HG02943 (cell line): Measurements from ENCODE around the gene LONP2.
"Not testable (repeated sequence)": the region's sequence is repeated elsewhere in the genome, so short reads cannot be mapped to it uniquely, and the experiment has no call there.

Source experiments
- ATAC-seq: cut with Tn5 transposase; IDR thresholded peaks from one replicate; pipeline ENCODE4 v1.9.1; 2021; ENCODE audit warnings: mild to moderate bottlenecking, low read depth, moderate library complexity; ENCODE audit not compliant: unreplicated experiment

LONP2 gene

GRCh38 chr16:48330841-48331192 is 86.7 kb downstream of the LONP2 start:
- no peak for ATAC-seq

- no peak for ATAC-seq
Measured at GRCh38 chr16:48332978-48333377, 88.9 kb downstream of the LONP2 start.

GRCh38 chr16:48334325-48334724 is 90.2 kb downstream of the LONP2 start:
- ATAC-seq: no peak

- no peak for ATAC-seq
Measured at GRCh38 chr16:48335961-48336360, 91.9 kb downstream of the LONP2 start.

GRCh38 chr16:48340054-48340453 is 96.0 kb downstream of the LONP2 start:
- no peak for ATAC-seq

- no peak for ATAC-seq
Measured at GRCh38 chr16:48342591-48342990, 98.5 kb downstream of the LONP2 start.

GRCh38 chr16:48347191-48347865 is 103.2 kb downstream of the LONP2 start:
- ATAC-seq: no peak

- ATAC-seq: no peak
Measured at GRCh38 chr16:48347980-48348379, 103.9 kb downstream of the LONP2 start.

- ATAC-seq: no peak
Measured at GRCh38 chr16:48350736-48351135, 106.6 kb downstream of the LONP2 start.

GRCh38 chr16:48352648-48353390 is 108.7 kb downstream of the LONP2 start:
- ATAC-seq: no peak

GRCh38 chr16:48353565-48354163 is 109.6 kb downstream of the LONP2 start:
- ATAC-seq: peak; percentile 62

- ATAC-seq: not testable (repeated sequence)
Measured at GRCh38 chr16:48354385-48354784, 110.3 kb downstream of the LONP2 start.

GRCh38 chr16:48354877-48355855 is 111.1 kb downstream of the LONP2 start:
- no peak for ATAC-seq

GRCh38 chr16:48356633-48357376 is 112.7 kb downstream of the LONP2 start:
- ATAC-seq: no peak

- no peak for ATAC-seq
Measured at GRCh38 chr16:48358419-48358818, 114.3 kb downstream of the LONP2 start.

- no peak for ATAC-seq
Measured at GRCh38 chr16:48359983-48360382, 115.9 kb downstream of the LONP2 start.

- ATAC-seq: no peak
Measured at GRCh38 chr16:48361012-48361411, 116.9 kb downstream of the LONP2 start.

- ATAC-seq: no peak
Measured at GRCh38 chr16:48361540-48362144, 117.5 kb downstream of the LONP2 start.

GRCh38 chr16:48365025-48365600 is 121.0 kb downstream of the LONP2 start:
- ATAC-seq: no peak
